ENCODE measurements around the gene PNPLA1. TPM values are rescaled to one million over a fixed set of nuclear protein-coding genes. Genes with fewer than 3 reads are reported as not detected.

Gene PNPLA1
- total RNA-seq, 1 experiment from 2014 or later, result not detected

GRCh38 chr6:36242626-36243025, 27.2 kb upstream of the PNPLA1 start:
- intact Hi-C loops (cut with micrococcal nuclease; ENCODE audit: unreplicated experiment) (no loop called here), in situ Hi-C loops (cut with HindIII; ENCODE audit: low pct_unique_long_range_greater_than_20kb, low sequenced_read_pairs) (no loop called here)
- H3K4me1 ChIP-seq (ENCODE audit: control insufficient read depth, insufficient read depth, low read length), result no peaks in the 10 kb centered on the region
- ChIA-PET CTCF (interaction anchor here (0.6 kb wide), 2 partner anchors 11 to 288 kb away, joined by 4 to 8 read pairs; no protein-coding TSS in a partner anchor), POLR2A (no interaction called here)
- no peak overlapping the region for H3K27ac ChIP-seq (ENCODE audit: low read length)
- DNase-seq (ENCODE audit: low read depth, low spot score) (no peak), ATAC-seq (no peak)
- no peaks in the 10 kb centered on the region for H3K27me3 ChIP-seq (ENCODE audit: control insufficient read depth, insufficient read depth, low read length)
- no peak overlapping the region for H3K4me3 ChIP-seq (ENCODE audit: low read depth in 2 of 2, low read length in 2 of 2)
- H3K9me3 ChIP-seq (ENCODE audit: control insufficient read depth, insufficient read depth, low read depth, low read length), result no peaks in the 10 kb centered on the region
- no peak for TF ChIP-seq POLR2AphosphoS5 (IDR thresholded peaks at IDR 0.05; ENCODE audit: low read depth, low read length)
- no peak for TF ChIP-seq REST (IDR thresholded peaks at IDR 0.05; ENCODE audit: insufficient read depth in 1 of 2, low read depth in 2 of 2, low read length in 1 of 2)
- TF ChIP-seq CTCF (IDR thresholded peaks at IDR 0.05), result no peak
- TF ChIP-seq TCF7L2 (IDR thresholded peaks at IDR 0.05; ENCODE audit: low read depth, low read length), result no peak
- no peak for TF ChIP-seq SIN3A (IDR thresholded peaks at IDR 0.05; ENCODE audit: borderline replicate concordance, insufficient read depth, low read depth, low read length)
- no peaks in the 10 kb centered on the region for H3K36me3 ChIP-seq (ENCODE audit: control insufficient read depth, insufficient read depth, low read length)
- no TSS peak for BruUV-seq (replicated peaks)

- ChIA-PET CTCF (no interaction called here), POLR2A (no interaction called here)
- intact Hi-C loops (cut with micrococcal nuclease; ENCODE audit: unreplicated experiment), result no loop called here
- ATAC-seq (no peak), DNase-seq (ENCODE audit: low read depth, low spot score) (no peak)
- no peak overlapping the region for H3K27ac ChIP-seq (ENCODE audit: low read length)
- no peak overlapping the region for H3K4me3 ChIP-seq (ENCODE audit: low read depth in 2 of 2, low read length in 2 of 2)
- BruUV-seq (replicated peaks), result no TSS peak
- H3K4me1 ChIP-seq (ENCODE audit: control insufficient read depth, insufficient read depth, low read length), result no peaks in the 10 kb centered on the region
- no peaks in the 10 kb centered on the region for H3K36me3 ChIP-seq (ENCODE audit: control insufficient read depth, insufficient read depth, low read length)
- H3K9me3 ChIP-seq (ENCODE audit: control insufficient read depth, insufficient read depth, low read depth, low read length), result no peaks in the 10 kb centered on the region
- no peaks in the 10 kb centered on the region for H3K27me3 ChIP-seq (ENCODE audit: control insufficient read depth, insufficient read depth, low read length)
- TF ChIP-seq TCF7L2 (IDR thresholded peaks at IDR 0.05; ENCODE audit: low read depth, low read length) (no peak), SIN3A (IDR thresholded peaks at IDR 0.05; ENCODE audit: borderline replicate concordance, insufficient read depth, low read depth, low read length) (no peak), CTCF (IDR thresholded peaks at IDR 0.05) (no peak), REST (IDR thresholded peaks at IDR 0.05; ENCODE audit: insufficient read depth in 1 of 2, low read depth in 2 of 2, low read length in 1 of 2) (no peak), POLR2AphosphoS5 (IDR thresholded peaks at IDR 0.05; ENCODE audit: low read depth, low read length) (no peak)
- in situ Hi-C loops (cut with HindIII; ENCODE audit: low pct_unique_long_range_greater_than_20kb, low sequenced_read_pairs), result no loop called here
Measured at GRCh38 chr6:36243562-36244212, 26.2 kb upstream of the PNPLA1 start.
